Fibroblast of lung (primary cell): Measurements from ENCODE around the gene SUSD6.

Experiments
- CTCF ChIP-seq, 2 donors: IDR thresholded peaks in 1 of 2; conservative IDR thresholded peaks in 1 of 2; 1 replicate in 1 of 2; 2 replicates in 1 of 2; pipeline ENCODE4 v1.5.1; 2011 to 2012; ENCODE audit warnings: low read length in 2 of 2, control low read depth in 1 of 2, inconsistent platforms in 1 of 2, low read depth in 1 of 2, mild to moderate bottlenecking in 1 of 2
- EZH2 ChIP-seq: IDR thresholded peaks from 2 replicates; pipeline ENCODE4 v1.5.1; 2012; ENCODE audit warnings: low read length, control low read depth, mild to moderate bottlenecking; ENCODE audit errors: missing control alignments

- TF ChIP-seq CTCF (conservative IDR thresholded peaks at IDR 0.05 in 1 of 2, IDR thresholded peaks at IDR 0.05 in 1 of 2; ENCODE audit: low read depth in 1 of 2, low read length in 2 of 2) (no peak), EZH2 (no peak)
These were observed 35.8 kb downstream of the SUSD6 start for GRCh38 chr14:69647213-69647612.
